NCI-H1930 (cell line): ENCODE measurements around the gene ATXN3L.
"Not testable (repeated sequence)": the region's sequence is repeated elsewhere in the genome, so short reads cannot be mapped to it uniquely, and the experiment has no call there.

Experiments used
- DNase-seq, 2 experiments: peaks; one replicate each; lab custom pipeline; 2025; lab: John Stamatoyannopoulos, UW

The ATXN3L gene

GRCh38 chrX:13305108-13305507 is 14.7 kb downstream of the ATXN3L start:
- no peak for DNase-seq

GRCh38 chrX:13304052-13304451 is 15.8 kb downstream of the ATXN3L start:
- DNase-seq: no peak

DNA sequence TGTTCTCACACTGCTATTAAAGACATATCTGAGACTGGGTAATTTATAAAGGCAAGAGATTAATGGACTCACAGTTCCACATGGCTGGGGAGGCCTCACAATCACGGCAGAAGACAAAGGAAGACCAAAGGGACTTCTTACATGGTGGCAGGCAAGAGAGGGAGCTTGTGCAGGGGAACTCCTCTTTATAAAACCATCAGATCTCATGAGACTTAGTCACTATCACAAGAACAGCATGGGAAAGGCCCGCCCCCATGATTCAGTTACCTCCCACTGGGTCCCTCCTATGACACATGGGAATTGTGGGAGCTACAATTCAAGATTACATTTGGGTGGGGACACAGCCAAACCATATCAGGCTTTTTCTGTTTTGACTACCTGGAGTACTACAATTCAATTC is 16.6 kb downstream of the ATXN3L start:
- DNase-seq: not testable (repeated sequence)

- DNase-seq: peak in 1 of 2 experiments; percentile 33
These were observed 21.0 kb downstream of the ATXN3L start for GRCh38 chrX:13298836-13299235.

DNA sequence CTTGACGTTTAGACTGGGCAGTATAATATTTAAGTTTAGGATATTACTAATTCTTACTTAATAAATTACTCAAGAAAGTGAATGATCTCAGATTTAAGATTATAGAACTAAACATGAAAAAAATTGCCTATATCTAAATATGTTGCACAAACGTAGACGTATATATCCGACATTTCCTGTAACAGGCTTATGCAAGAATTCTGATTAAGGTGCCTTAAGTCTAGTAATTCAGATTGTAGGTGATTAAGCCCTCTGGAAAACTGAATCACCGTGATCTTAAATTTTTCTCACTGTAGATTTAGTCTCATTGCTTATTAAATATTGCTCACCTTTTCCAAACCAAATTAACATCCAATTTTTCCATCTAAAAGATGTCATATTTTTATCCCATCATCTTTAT is 24.0 kb downstream of the ATXN3L start:
- no peak for DNase-seq

- peak; percentile 82 to 83 for DNase-seq
These were observed 26.2 kb downstream of the ATXN3L start for GRCh38 chrX:13293700-13294099.

- DNase-seq: no peak
These were observed 28.8 kb downstream of the ATXN3L start for GRCh38 chrX:13290891-13291614.

GRCh38 chrX:13288671-13289070 is 31.2 kb downstream of the ATXN3L start:
- no peak for DNase-seq

DNA sequence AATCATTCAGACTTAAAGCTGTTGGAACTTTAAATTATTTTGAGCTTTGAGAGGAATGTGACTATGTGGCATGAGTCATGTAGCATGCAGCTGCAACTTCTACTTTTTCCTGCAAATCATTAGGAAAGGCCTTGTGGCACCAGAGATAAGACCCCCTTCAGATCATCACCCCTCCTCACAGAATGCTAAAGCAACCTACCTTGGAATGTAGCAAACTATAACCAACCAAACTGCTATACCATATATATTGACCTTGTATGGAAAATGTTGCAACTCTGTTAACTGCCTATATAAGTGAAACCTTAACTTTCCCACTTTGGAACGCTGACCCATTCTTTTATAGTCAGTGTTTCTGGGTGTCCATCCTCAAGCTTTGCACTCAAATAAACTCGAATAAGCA is 32.0 kb downstream of the ATXN3L start:
- no peak for DNase-seq

DNA sequence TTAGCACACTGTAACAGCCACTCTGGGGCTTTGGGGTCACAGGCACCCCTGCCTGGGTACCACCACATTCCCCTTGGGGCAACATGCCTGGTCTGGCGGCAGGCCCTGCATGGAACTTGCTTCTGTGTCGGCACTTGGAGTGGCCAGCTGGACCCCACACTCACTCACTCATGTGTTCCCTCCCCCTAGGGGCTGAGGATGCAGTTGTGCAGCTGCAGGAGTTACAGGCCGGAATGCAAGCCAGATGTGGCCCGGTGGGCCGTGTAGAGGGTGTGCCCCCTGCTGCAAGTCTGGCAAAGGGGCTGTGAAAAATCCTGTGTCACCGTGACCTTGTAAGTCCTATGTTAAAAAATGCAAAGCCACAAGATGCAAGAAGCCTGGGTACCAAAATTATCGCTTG is 34.2 kb downstream of the ATXN3L start:
- no peak for DNase-seq

DNA sequence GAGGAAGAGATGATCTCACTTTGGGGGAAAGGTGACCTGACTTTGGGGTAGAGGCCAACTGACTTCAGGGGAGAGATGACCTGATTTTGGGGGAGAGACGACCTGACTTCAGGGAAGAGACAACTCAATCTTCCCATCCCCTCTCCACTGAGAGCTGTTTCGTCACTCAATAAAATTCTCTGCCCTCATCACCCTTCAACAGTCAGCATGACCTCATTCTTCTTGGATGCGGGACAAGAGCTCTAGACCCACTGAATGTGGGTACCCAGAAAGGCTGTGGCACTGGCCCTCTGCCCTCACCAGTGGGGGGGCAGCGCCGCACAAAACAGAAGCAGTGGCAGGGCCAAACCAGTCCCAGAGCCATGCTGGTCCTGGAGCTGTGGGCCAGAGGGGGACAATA is 34.6 kb downstream of the ATXN3L start:
- no peak for DNase-seq

- DNase-seq: no peak
These were observed 35.3 kb downstream of the ATXN3L start for GRCh38 chrX:13284570-13284969.

DNA sequence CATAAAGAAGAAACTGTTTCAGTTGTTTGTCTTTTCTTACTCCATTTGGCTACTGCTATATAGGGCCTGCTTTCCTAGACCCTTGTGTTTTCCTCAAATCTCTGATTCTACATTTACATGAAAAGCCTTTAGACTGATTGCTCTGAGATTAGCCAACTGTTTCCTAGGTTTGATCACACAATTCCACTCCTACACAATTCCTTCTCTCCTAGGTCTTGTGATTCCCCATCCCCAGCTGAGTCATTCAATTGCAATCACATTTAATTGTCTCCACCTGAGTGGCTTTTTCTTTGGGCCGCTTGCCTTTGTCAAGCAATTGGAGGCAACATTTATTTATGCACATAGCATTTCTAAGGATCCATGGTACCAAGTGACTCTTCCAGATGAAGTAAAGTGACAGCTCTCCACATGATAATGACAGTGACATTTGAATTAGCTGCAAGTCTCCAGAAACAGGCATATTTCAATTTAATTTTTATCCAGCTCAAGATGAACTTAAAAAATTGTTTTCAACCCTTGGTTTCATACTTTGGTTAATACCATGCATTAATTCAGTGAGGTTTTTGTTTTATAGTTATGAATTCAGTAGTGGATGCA is 35.8 kb downstream of the ATXN3L start:
- no peak for DNase-seq

DNA sequence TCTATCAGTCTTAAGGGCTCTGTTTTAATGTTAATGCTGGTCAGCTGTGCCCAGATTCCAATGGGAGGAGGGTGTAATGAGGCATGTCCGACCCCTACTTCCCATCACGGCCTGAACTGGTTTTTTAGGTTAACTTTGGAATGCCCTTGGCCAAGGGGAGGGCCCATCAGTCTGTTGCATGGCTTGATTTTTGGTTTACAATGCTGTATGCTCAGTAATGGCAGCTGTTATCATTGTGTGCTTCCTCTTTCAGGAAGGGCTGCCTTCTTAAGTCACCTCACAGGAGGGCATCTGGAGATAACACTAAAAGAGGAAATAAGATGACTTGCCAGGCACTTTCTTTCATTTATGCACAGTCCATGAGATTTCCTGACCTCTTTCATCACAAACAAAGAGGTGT is 36.3 kb downstream of the ATXN3L start:
- no peak for DNase-seq

- DNase-seq: no peak
These were observed 38.6 kb downstream of the ATXN3L start for GRCh38 chrX:13281289-13281688.

DNA sequence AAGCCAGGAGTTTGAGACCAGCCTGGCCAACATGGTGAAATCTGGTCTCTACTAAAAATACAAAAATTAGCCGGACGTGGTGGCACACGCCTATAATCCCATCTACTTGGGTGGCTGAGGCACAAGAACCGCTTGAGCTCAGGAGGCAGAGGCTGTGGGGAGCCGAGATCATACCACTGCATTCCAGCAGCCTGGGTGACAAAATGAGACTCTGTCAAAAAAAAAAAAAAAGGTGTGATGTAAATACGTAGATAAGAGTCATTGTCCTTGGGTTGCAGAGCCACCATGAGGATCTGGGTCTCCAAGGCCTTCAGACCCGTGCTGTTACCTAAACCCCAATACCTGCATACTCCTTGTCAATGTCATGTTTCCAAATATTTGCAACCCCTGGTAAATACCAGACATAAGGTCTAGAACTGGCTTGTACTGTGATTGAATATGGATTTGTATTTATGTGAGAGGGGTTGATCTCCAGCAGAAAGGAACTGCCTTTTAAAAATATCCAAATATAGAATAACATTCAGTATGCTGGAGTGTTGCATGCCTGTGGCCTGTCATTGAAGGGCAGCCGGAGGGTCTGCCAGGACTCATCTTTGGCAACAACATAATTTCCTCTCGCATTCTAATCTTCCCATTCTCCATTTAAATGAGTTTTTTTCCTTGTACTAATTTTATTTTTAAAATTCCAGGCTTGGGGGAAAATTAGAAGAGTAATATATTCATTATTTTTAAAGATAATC is 40.4 kb downstream of the ATXN3L start:
- DNase-seq: no peak

- DNase-seq: no peak
These were observed 42.3 kb downstream of the ATXN3L start for GRCh38 chrX:13277539-13277938.

DNA sequence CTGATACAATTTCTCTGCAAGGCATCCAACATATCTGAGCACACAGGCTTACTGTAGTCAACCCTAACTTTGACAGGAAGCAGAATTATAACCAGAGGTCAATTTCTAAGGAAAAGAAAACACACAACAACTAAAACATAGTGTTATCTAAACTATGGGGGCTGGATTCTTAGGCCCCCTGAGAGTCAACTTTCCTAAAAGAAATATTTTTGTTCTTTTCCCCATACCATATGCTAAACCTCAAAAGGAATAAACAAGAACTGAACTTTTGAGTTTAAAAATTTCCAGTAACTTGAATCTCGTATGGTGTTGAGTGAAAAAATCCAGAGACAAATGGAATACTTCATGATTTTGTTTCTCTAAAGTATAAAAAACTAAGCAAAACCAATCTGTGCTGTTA is 42.9 kb downstream of the ATXN3L start:
- no peak for DNase-seq

DNA sequence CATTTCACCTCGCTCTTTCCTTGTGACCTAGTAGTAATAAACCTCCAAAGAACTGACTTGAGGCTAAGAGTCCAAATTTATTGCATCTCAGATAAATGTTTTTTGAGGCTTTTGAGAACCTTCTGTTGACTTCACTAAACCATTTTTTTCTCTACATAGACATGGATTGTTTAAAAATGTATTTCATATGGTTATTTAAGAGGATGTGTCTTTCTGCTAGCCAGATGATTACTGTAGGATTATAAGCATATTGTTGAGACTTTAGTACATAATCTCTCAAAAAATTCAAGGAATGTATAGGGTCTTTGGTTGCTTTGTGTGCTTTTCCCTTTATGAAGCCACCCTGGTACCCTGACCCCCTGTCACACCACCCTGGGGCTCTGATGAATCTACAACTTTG is 44.8 kb downstream of the ATXN3L start:
- no peak for DNase-seq

DNA sequence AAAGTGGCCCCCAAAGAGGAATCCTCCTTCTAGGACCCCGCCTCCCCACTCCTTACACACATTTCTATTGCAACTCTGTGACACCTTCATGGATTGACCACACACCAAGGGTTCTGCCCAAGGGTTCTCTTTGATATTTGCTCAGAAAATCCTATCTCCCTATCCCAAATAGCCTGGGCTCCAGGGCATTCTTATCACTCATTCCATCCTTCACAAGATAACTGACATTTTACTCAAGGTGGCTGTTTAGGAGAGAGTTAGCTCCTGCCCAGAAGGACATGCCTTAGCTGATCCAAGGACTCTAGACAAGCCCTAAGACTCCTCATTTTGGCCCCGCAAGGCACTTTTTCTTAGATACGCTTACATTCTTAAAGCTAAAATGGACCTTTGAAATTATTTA is 47.4 kb downstream of the ATXN3L start:
- DNase-seq: no peak

- DNase-seq: no peak
These were observed 48.3 kb downstream of the ATXN3L start for GRCh38 chrX:13271511-13271910.

GRCh38 chrX:13270360-13270759 is 49.5 kb downstream of the ATXN3L start:
- DNase-seq: no peak

- no peak for DNase-seq
These were observed 51.0 kb downstream of the ATXN3L start for GRCh38 chrX:13268874-13269273.
